H1 (cell line): ENCODE results near the gene TMEM106A.
"Not testable (repeated sequence)": the region's sequence is repeated elsewhere in the genome, so short reads cannot be mapped to it uniquely, and the experiment has no call there.

ENCODE experiments used
- BCL11A ChIP-seq, 2 experiments: IDR thresholded peaks; one replicate each; pipeline ENCODE4 v1.6.1; 2011; ENCODE audit warnings: low read depth in 2 of 2, low read length in 2 of 2, mild to moderate bottlenecking in 2 of 2
- BRCA1 ChIP-seq: IDR thresholded peaks from 2 replicates; pipeline ENCODE4 v1.6.1; 2012; ENCODE audit warnings: low read depth, low read length, improper control_type of control experiment
- CREB1 ChIP-seq: IDR thresholded peaks from 2 replicates; pipeline ENCODE4 v1.6.1; 2012; ENCODE audit warnings: inconsistent platforms
- EZH2 ChIP-seq: fragments of 200-600 bp; sonication (generic); IDR thresholded peaks from 2 replicates; pipeline ENCODE4 v1.7.1; 2012; ENCODE audit warnings: low read depth, mild to moderate bottlenecking, moderate library complexity, low read length, inconsistent platforms; ENCODE audit not compliant: severe bottlenecking
- HDAC2 ChIP-seq, 2 experiments: fragments of 300-600 bp in 1 of 2; sonication (generic) in 1 of 2; IDR thresholded peaks; 2 replicates each; pipeline ENCODE4 v1.6.1; 2011 to 2012; ENCODE audit warnings: low read depth in 2 of 2, low read length in 2 of 2, mild to moderate bottlenecking in 2 of 2, moderate library complexity in 2 of 2, borderline replicate concordance in 1 of 2, inconsistent platforms in 1 of 2
- POLR2A ChIP-seq, 2 experiments: IDR thresholded peaks; 1 replicate in 1 of 2; 2 replicates in 1 of 2; pipeline ENCODE4 v1.6.1; 2011; ENCODE audit warnings: low read depth in 2 of 2, low read length in 2 of 2, mild to moderate bottlenecking in 2 of 2; ENCODE audit errors: control extremely low read depth in 1 of 2
- RAD21 ChIP-seq, 2 experiments: IDR thresholded peaks in 1 of 2; conservative IDR thresholded peaks in 1 of 2; 2 replicates each; pipeline ENCODE4 v1.6.1; 2011; ENCODE audit warnings: low read depth in 2 of 2, low read length in 2 of 2, improper control_type of control experiment in 1 of 2, inconsistent platforms in 1 of 2, mild to moderate bottlenecking in 1 of 2, moderate library complexity in 1 of 2
- RNF2 ChIP-seq: fragments of 200-900, 300-1000 bp; sonication (generic); IDR thresholded peaks from 2 replicates; pipeline ENCODE4 v1.7.1; 2016; ENCODE audit warnings: borderline replicate concordance, low read depth, mild to moderate bottlenecking, antibody characterized with exemption, low read length; ENCODE audit not compliant: poor library complexity, severe bottlenecking; ENCODE audit errors: missing control alignments
- SUZ12 ChIP-seq: fragments of 200-600 bp; sonication (generic); IDR thresholded peaks from 2 replicates; pipeline ENCODE4 v1.6.1; 2012; ENCODE audit warnings: mild to moderate bottlenecking, inconsistent platforms, low read length, moderate library complexity, mixed read lengths
- TF ChIP-seq, protein P1 (sequence below), 3 experiments: IDR thresholded peaks; 1 replicate in 2 of 3; 2 replicates in 1 of 3; pipeline versions ENCODE4 v1.5.1 to v1.6.1; 2011; ENCODE audit warnings: low read length in 3 of 3, mild to moderate bottlenecking in 3 of 3, inconsistent platforms in 2 of 3, low read depth in 1 of 3, moderate library complexity in 1 of 3; ENCODE audit not compliant: insufficient read depth in 1 of 3; ENCODE audit errors: control extremely low read depth in 1 of 3
- TF ChIP-seq, protein P2 (sequence below): IDR thresholded peaks from 2 replicates; pipeline ENCODE4 v1.6.1; 2011; ENCODE audit warnings: low read length, improper control_type of control experiment

DNA sequence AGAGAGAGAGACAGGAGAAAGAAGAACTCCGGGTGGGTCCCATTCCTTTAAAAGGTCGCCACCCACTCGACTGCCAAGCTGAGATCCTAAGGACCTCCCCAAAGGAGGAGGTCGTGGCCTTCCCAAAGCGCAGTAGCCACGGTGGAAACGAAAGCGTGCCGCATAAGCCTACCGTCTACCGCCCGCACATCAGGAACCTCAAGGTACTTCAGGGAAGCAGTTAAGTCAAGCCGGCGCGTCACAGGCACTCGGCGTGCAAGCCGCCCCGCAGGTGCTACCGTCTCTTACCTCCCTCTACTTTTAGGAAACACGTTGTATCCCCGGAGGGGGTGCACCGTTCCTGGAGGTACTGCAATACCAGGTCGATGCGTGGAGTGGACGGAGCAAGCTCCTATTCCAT lies 27.9 kb downstream of the TMEM106A start:
- TF ChIP-seq, protein P1, sequence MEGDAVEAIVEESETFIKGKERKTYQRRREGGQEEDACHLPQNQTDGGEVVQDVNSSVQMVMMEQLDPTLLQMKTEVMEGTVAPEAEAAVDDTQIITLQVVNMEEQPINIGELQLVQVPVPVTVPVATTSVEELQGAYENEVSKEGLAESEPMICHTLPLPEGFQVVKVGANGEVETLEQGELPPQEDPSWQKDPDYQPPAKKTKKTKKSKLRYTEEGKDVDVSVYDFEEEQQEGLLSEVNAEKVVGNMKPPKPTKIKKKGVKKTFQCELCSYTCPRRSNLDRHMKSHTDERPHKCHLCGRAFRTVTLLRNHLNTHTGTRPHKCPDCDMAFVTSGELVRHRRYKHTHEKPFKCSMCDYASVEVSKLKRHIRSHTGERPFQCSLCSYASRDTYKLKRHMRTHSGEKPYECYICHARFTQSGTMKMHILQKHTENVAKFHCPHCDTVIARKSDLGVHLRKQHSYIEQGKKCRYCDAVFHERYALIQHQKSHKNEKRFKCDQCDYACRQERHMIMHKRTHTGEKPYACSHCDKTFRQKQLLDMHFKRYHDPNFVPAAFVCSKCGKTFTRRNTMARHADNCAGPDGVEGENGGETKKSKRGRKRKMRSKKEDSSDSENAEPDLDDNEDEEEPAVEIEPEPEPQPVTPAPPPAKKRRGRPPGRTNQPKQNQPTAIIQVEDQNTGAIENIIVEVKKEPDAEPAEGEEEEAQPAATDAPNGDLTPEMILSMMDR (IDR thresholded peaks at IDR 0.05; ENCODE audit: control extremely low read depth in 1 of 3, insufficient read depth in 1 of 3, low read depth in 1 of 3, low read length in 3 of 3) = not testable (repeated sequence)
- not testable (repeated sequence) for TF ChIP-seq RNF2; RAD21 (IDR thresholded peaks at IDR 0.05 in 1 of 2, conservative IDR thresholded peaks at IDR 0.05 in 1 of 2; ENCODE audit: low read depth in 2 of 2, low read length in 2 of 2); POLR2A (IDR thresholded peaks at IDR 0.05; ENCODE audit: control extremely low read depth in 1 of 2, low read depth in 2 of 2, low read length in 2 of 2); BCL11A (IDR thresholded peaks at IDR 0.05; ENCODE audit: low read depth in 2 of 2, low read length in 2 of 2); SUZ12; HDAC2 (IDR thresholded peaks at IDR 0.05; ENCODE audit: borderline replicate concordance in 1 of 2, low read depth in 2 of 2, low read length in 2 of 2); EZH2; CREB1; BRCA1
- TF ChIP-seq, protein P2, sequence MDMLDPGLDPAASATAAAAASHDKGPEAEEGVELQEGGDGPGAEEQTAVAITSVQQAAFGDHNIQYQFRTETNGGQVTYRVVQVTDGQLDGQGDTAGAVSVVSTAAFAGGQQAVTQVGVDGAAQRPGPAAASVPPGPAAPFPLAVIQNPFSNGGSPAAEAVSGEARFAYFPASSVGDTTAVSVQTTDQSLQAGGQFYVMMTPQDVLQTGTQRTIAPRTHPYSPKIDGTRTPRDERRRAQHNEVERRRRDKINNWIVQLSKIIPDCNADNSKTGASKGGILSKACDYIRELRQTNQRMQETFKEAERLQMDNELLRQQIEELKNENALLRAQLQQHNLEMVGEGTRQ = not testable (repeated sequence)
